CD4-positive, alpha-beta memory T cell (primary cell): ENCODE data around the gene SMARCE1. TPM values are rescaled to one million over a fixed set of nuclear protein-coding genes. Genes with fewer than 3 reads are reported as not detected.
A peak's percentile ranks its signal among the peaks of the same experiment; 100 is the strongest.

Experiments
- CTCF ChIA-PET: fragments of 350-600 bp; sonication (Branson Sonifier 250); formaldehyde crosslinking; loops from one replicate; lab custom pipeline; 2021; ENCODE audit warnings: inconsistent platforms; ENCODE audit not compliant: partially characterized antibody; lab: Charles Lee
- POLR2A ChIA-PET: fragments of 350-600 bp; sonication (Branson Sonifier 250); formaldehyde crosslinking; loops from one replicate; lab custom pipeline; 2021; ENCODE audit not compliant: partially characterized antibody; lab: Charles Lee
- DNase-seq, 5 donors: peaks; one replicate each; pipeline versions ENCODE4 v3.0.0 to v3.0.0-alpha.2; 2020 to 2022; ENCODE audit warnings: mixed read lengths in 1 of 5
- H3K27ac ChIP-seq: one replicate; pipeline ENCODE4 v1.7.0; 2013; ENCODE audit warnings: low read depth, low read length
- H3K27me3 ChIP-seq: 2 replicates; pipeline ENCODE4 v1.7.0; 2013; ENCODE audit warnings: mild to moderate bottlenecking, low read length, moderate library complexity; ENCODE audit not compliant: insufficient read depth
- H3K36me3 ChIP-seq: 2 replicates; pipeline ENCODE4 v1.7.0; 2013; ENCODE audit warnings: mild to moderate bottlenecking, low read length, moderate library complexity; ENCODE audit not compliant: insufficient read depth
- H3K4me1 ChIP-seq: 2 replicates; pipeline ENCODE4 v1.7.0; 2013; ENCODE audit warnings: mild to moderate bottlenecking, low read length, moderate library complexity; ENCODE audit not compliant: insufficient read depth
- H3K4me3 ChIP-seq, 2 donors: one replicate each; pipeline ENCODE4 v1.7.0; 2013; ENCODE audit warnings: low read length in 2 of 2, mild to moderate bottlenecking in 1 of 2
- H3K9me3 ChIP-seq, 2 donors: one replicate each; pipeline ENCODE4 v1.7.0; 2013; ENCODE audit warnings: low read length in 2 of 2, control low read depth in 1 of 2; ENCODE audit not compliant: control insufficient read depth in 1 of 2
- H3K27ac Mint-ChIP-seq, 7 donors: one replicate each; pipeline ENCODE4 v1.8.0; 2020 to 2021; ENCODE audit warnings: mixed read lengths in 7 of 7, mild to moderate bottlenecking in 6 of 7, inconsistent platforms in 3 of 7, moderate library complexity in 3 of 7
- H3K27me3 Mint-ChIP-seq, 2 donors: one replicate each; pipeline ENCODE4 v1.8.0; 2020 to 2021; ENCODE audit warnings: mixed read lengths in 2 of 2
- H3K36me3 Mint-ChIP-seq, 2 donors: one replicate each; pipeline ENCODE4 v1.8.0; 2020 to 2021; ENCODE audit warnings: mixed read lengths in 2 of 2, inconsistent platforms in 1 of 2, mild to moderate bottlenecking in 1 of 2
- H3K4me1 Mint-ChIP-seq, 4 donors: one replicate each; pipeline ENCODE4 v1.8.0; 2020 to 2021; ENCODE audit warnings: mixed read lengths in 4 of 4, mild to moderate bottlenecking in 1 of 4
- H3K4me3 Mint-ChIP-seq, 8 donors: one replicate each; pipeline ENCODE4 v1.8.0; 2020 to 2021; ENCODE audit warnings: mixed read lengths in 8 of 8, mild to moderate bottlenecking in 7 of 8, moderate library complexity in 6 of 8, inconsistent platforms in 3 of 8
- H3K9me3 Mint-ChIP-seq, 8 donors: one replicate each; pipeline ENCODE4 v1.8.0; 2020 to 2021; ENCODE audit warnings: mixed read lengths in 8 of 8, mild to moderate bottlenecking in 5 of 8, inconsistent platforms in 3 of 8, moderate library complexity in 1 of 8
- intact Hi-C: fragments of 100-400 bp; cut with micrococcal nuclease; formaldehyde crosslinking; loops from one replicate; pipeline ENCODE4 v1.15.1; 2023
- polyA plus RNA-seq, 2 donors: library from polyadenylated mRNA; unstranded; fragments of 300-500 nt; fragmentation: Illumina TruSeq; gene quantifications; one replicate each; pipeline ENCODE4 v1.2.3, GENCODE V29; 2021
- total RNA-seq, 2 experiments: library from RNA; stranded (reverse); gene quantifications; one replicate each; pipeline ENCODE4 v1.2.3, GENCODE V29; 2021

The SMARCE1 gene
- total and polyA plus RNA-seq, 4 experiments from 2014 or later: 87.6 to 197 (median 119) TPM

- no peaks in the 10 kb centered on the region for H3K27me3 ChIP-seq
- H3K27ac ChIP-seq: peak overlapping the region; percentile 97
- ChIA-PET CTCF (interaction anchor here (1.0 to 16.9 kb wide), 6 partner anchors 7 to 74 kb away, joined by 3 to 435 read pairs (median 4); partner anchors contain the start of gene CCR7), POLR2A (interaction anchor here (1.1 to 22.3 kb wide), 12 partner anchors 9 to 288 kb away, joined by 3 to 1226 read pairs (median 10); partner anchors contain the start of genes CCR7 and SMARCE1)
- peaks cover 71 to 98% (median 86%) of the 10 kb centered on the region in 4 donors for H3K4me1 Mint-ChIP-seq
- peak overlapping the region; percentile 14 to 43 for H3K4me3 ChIP-seq
- H3K4me3 Mint-ChIP-seq: peak overlapping the region; percentile 74 to 90 (median 78)
- H3K4me1 ChIP-seq: peaks cover 99% of the 10 kb centered on the region
- intact Hi-C loops: no loop called here
- H3K9me3 Mint-ChIP-seq: peaks cover 0 to 1% (median 0%) of the 10 kb centered on the region in 8 donors
- H3K9me3 ChIP-seq: no peaks in the 10 kb centered on the region
- no peaks in the 10 kb centered on the region for H3K36me3 ChIP-seq
- no peaks in the 10 kb centered on the region for H3K36me3 Mint-ChIP-seq
- no peaks in the 10 kb centered on the region for H3K27me3 Mint-ChIP-seq
- peak; percentile 79 to 88 (median 82) for DNase-seq
- H3K27ac Mint-ChIP-seq: peak overlapping the region; percentile 94 to 100 (median 100)
These were observed 39.5 kb downstream of the SMARCE1 start for GRCh38 chr17:40608061-40608581.

- peaks cover 0 to 1% (median 0%) of the 10 kb centered on the region in 8 donors for H3K9me3 Mint-ChIP-seq
- H3K36me3 Mint-ChIP-seq: no peaks in the 10 kb centered on the region
- no peaks in the 10 kb centered on the region for H3K27me3 Mint-ChIP-seq
- ChIA-PET CTCF (interaction anchor here (1.0 to 16.9 kb wide), 6 partner anchors 8 to 74 kb away, joined by 3 to 435 read pairs (median 4); partner anchors contain the start of gene CCR7), POLR2A (interaction anchor here (1.3 to 22.3 kb wide), 12 partner anchors 9 to 287 kb away, joined by 3 to 1226 read pairs (median 10); partner anchors contain the start of genes CCR7 and SMARCE1)
- H3K36me3 ChIP-seq: no peaks in the 10 kb centered on the region
- intact Hi-C loops: loop anchor here (1.0 kb wide), 1 partner anchor 9 kb away; no protein-coding TSS in a partner anchor
- H3K27me3 ChIP-seq: no peaks in the 10 kb centered on the region
- peaks cover 100% of the 10 kb centered on the region for H3K4me1 ChIP-seq
- H3K4me1 Mint-ChIP-seq: peaks cover 72 to 98% (median 86%) of the 10 kb centered on the region in 4 donors
- peak overlapping the region; percentile 74 to 90 (median 78) for H3K4me3 Mint-ChIP-seq
- H3K4me3 ChIP-seq: peak overlapping the region; percentile 14 to 43
- H3K27ac Mint-ChIP-seq: peak overlapping the region; percentile 94 to 100 (median 100)
- peak; percentile 58 to 74 (median 69) for DNase-seq
- peak overlapping the region; percentile 97 for H3K27ac ChIP-seq
- no peaks in the 10 kb centered on the region for H3K9me3 ChIP-seq
These were observed 40.0 kb downstream of the SMARCE1 start for GRCh38 chr17:40607641-40608040.

GRCh38 chr17:40606548-40607353 is 40.9 kb downstream of the SMARCE1 start:
- POLR2A ChIA-PET: interaction anchor here (1.3 to 22.3 kb wide), 11 partner anchors 9 to 286 kb away, joined by 3 to 1226 read pairs (median 11); partner anchors contain the start of gene CCR7
- intact Hi-C loops: loop anchor here (1.0 kb wide), 1 partner anchor 8 kb away; no protein-coding TSS in a partner anchor
- Histone ChIP-seq H3K27ac (peak overlapping the region; percentile 97), H3K27me3 (no peaks in the 10 kb centered on the region), H3K4me1 (peaks cover 100% of the 10 kb centered on the region), H3K36me3 (no peaks in the 10 kb centered on the region), H3K9me3 (no peaks in the 10 kb centered on the region), H3K4me3 (no peak overlapping the region)
- H3K27me3 Mint-ChIP-seq: no peaks in the 10 kb centered on the region
- H3K36me3 Mint-ChIP-seq: no peaks in the 10 kb centered on the region
- H3K27ac Mint-ChIP-seq: peak overlapping the region; percentile 94 to 100 (median 100)
- peaks cover 0 to 1% (median 0%) of the 10 kb centered on the region in 8 donors for H3K9me3 Mint-ChIP-seq
- peak overlapping the region in 7 of 8 donors; percentile 31 to 90 (median 81) for H3K4me3 Mint-ChIP-seq
- CTCF ChIA-PET: interaction anchor here (1.2 to 16.9 kb wide), 4 partner anchors 9 to 59 kb away, joined by 3 to 435 read pairs (median 26); partner anchors contain the start of gene CCR7
- peaks cover 70 to 100% (median 86%) of the 10 kb centered on the region in 4 donors for H3K4me1 Mint-ChIP-seq
- no peak for DNase-seq

GRCh38 chr17:40605306-40605705 is 42.3 kb downstream of the SMARCE1 start:
- no peaks in the 10 kb centered on the region for H3K9me3 Mint-ChIP-seq
- Histone ChIP-seq H3K27me3 (no peaks in the 10 kb centered on the region), H3K4me1 (peaks cover 100% of the 10 kb centered on the region), H3K9me3 (no peaks in the 10 kb centered on the region), H3K4me3 (peak overlapping the region in 1 of 2 donors; percentile 10), H3K36me3 (no peaks in the 10 kb centered on the region), H3K27ac (peak overlapping the region; percentile 97)
- DNase-seq: peak; percentile 60 to 80 (median 65)
- H3K27me3 Mint-ChIP-seq: no peaks in the 10 kb centered on the region
- CTCF ChIA-PET: interaction anchor here (0.9 to 6.8 kb wide), 5 partner anchors 10 to 71 kb away, joined by 4 to 61 read pairs (median 15); partner anchors contain the start of gene CCR7
- no peaks in the 10 kb centered on the region for H3K36me3 Mint-ChIP-seq
- peaks cover 67 to 100% (median 87%) of the 10 kb centered on the region in 4 donors for H3K4me1 Mint-ChIP-seq
- POLR2A ChIA-PET: interaction anchor here (0.6 to 22.3 kb wide), 12 partner anchors 12 to 164 kb away, joined by 3 to 1226 read pairs (median 8); partner anchors contain the start of genes CCR7 and SMARCE1
- H3K4me3 Mint-ChIP-seq: peak overlapping the region in 7 of 8 donors; percentile 23 to 85 (median 69)
- intact Hi-C loops: no loop called here
- peak overlapping the region; percentile 94 to 100 (median 99) for H3K27ac Mint-ChIP-seq

- no peak for DNase-seq
These were observed 43.1 kb downstream of the SMARCE1 start for GRCh38 chr17:40604327-40605080.

More at GRCh38 chr17:40604327-40605080, 43.1 kb downstream of the SMARCE1 start:
- peak overlapping the region in 7 of 8 donors; percentile 23 to 85 (median 69) for H3K4me3 Mint-ChIP-seq
- Histone ChIP-seq H3K27me3 (no peaks in the 10 kb centered on the region), H3K9me3 (no peaks in the 10 kb centered on the region), H3K4me1 (peaks cover 100% of the 10 kb centered on the region), H3K36me3 (no peaks in the 10 kb centered on the region), H3K27ac (peak overlapping the region; percentile 97), H3K4me3 (peak overlapping the region in 1 of 2 donors; percentile 10)
- no peaks in the 10 kb centered on the region for H3K36me3 Mint-ChIP-seq
- H3K9me3 Mint-ChIP-seq: no peaks in the 10 kb centered on the region
- POLR2A ChIA-PET: interaction anchor here (1.0 to 22.3 kb wide), 11 partner anchors 11 to 71 kb away, joined by 3 to 1226 read pairs (median 9); partner anchors contain the start of gene CCR7
- intact Hi-C loops: no loop called here
- peak overlapping the region; percentile 94 to 100 (median 99) for H3K27ac Mint-ChIP-seq
- peaks cover 69 to 100% (median 87%) of the 10 kb centered on the region in 4 donors for H3K4me1 Mint-ChIP-seq
- no peaks in the 10 kb centered on the region for H3K27me3 Mint-ChIP-seq
- CTCF ChIA-PET: interaction anchor here (0.9 to 6.8 kb wide), 7 partner anchors 11 to 70 kb away, joined by 3 to 61 read pairs (median 9); partner anchors contain the start of gene CCR7
